Loucy (cell line): ENCODE results near the gene CUBN.

ENCODE experiments used
- EZH2phosphoT487 ChIP-seq: fragments of 200-600 bp; IDR thresholded peaks from 2 replicates; pipeline ENCODE4 v1.6.1; 2018; ENCODE audit warnings: antibody characterized with exemption, mild to moderate bottlenecking, moderate library complexity, borderline replicate concordance
- TF ChIP-seq, protein P1 (sequence below): fragments of 200-600 bp; sonication (generic); conservative IDR thresholded peaks from 2 replicates; pipeline ENCODE4 v1.5.1; 2014; ENCODE audit warnings: mild to moderate bottlenecking, antibody characterized with exemption, low read length

DNA sequence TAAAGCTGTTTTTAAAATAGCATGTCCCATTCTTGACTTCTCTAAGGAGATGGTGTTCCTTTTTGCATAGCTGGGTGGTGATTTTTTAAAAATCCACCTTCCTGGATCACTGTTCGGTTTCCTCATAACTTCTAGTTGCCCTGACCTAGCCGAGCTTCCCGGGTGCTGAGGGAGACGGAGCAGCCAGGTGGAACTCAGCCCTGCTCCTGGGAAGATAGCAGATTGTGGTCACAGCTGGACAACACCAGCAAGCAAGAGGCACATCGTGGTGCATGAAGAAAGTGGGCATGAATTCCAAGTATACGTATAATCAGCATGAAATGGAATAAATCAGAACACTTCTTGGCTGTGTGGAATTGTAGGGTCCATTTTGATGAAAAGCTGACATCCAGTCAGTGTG, 238.9 kb downstream of the CUBN start:
- TF ChIP-seq, protein P1, sequence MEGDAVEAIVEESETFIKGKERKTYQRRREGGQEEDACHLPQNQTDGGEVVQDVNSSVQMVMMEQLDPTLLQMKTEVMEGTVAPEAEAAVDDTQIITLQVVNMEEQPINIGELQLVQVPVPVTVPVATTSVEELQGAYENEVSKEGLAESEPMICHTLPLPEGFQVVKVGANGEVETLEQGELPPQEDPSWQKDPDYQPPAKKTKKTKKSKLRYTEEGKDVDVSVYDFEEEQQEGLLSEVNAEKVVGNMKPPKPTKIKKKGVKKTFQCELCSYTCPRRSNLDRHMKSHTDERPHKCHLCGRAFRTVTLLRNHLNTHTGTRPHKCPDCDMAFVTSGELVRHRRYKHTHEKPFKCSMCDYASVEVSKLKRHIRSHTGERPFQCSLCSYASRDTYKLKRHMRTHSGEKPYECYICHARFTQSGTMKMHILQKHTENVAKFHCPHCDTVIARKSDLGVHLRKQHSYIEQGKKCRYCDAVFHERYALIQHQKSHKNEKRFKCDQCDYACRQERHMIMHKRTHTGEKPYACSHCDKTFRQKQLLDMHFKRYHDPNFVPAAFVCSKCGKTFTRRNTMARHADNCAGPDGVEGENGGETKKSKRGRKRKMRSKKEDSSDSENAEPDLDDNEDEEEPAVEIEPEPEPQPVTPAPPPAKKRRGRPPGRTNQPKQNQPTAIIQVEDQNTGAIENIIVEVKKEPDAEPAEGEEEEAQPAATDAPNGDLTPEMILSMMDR, result no peak
- TF ChIP-seq EZH2phosphoT487, result no peak
